HepG2 (cell line): ENCODE measurements around the gene CRHBP. TPM values are rescaled to one million over a fixed set of nuclear protein-coding genes. Genes with fewer than 3 reads are reported as not detected.

Experiments
- ATAC-seq: fragments of 200-7000 bp; cut with Tn5 transposase; 3 replicates; pipeline ENCODE4 v1.9.1; 2020; ENCODE audit warnings: mild to moderate bottlenecking, moderate library complexity
- BruUV-seq: library from RNA; stranded (reverse); fragments of 400-500 nt; replicated peaks from 2 replicates; lab custom pipeline; 2021; lab: Mats Ljungman, UMichigan
- CTCF ChIA-PET: fragments of 300-600 bp; formaldehyde crosslinking; extraction: SDS; loops from one replicate; lab custom pipeline; 2021; ENCODE audit warnings: low total read pairs, inconsistent platforms, low intra/inter-chr PET ratio; lab: Yijun Ruan, JAX
- POLR2A ChIA-PET: fragments of 350-600 bp; sonication (Branson Sonifier 250); formaldehyde crosslinking; loops from one replicate; lab custom pipeline; 2020; ENCODE audit warnings: antibody characterized with exemption, inconsistent platforms; lab: Yijun Ruan, JAX
- DNase-seq: peaks from one replicate; pipeline ENCODE4 v3.0.0-alpha.2; 2015; ENCODE audit warnings: low spot score
- FAIRE-seq: peaks from 3 replicates; lab custom pipeline; 2011; peaks lifted over from hg19 to GRCh38; lab: Jason Lieb, UNC
- H2AFZ ChIP-seq: one replicate; pipeline ENCODE4 v1.6.1; 2011; ENCODE audit warnings: low read length, inconsistent platforms
- H3K27ac ChIP-seq: fragments of 300-600 bp; 3 replicates; pipeline ENCODE4 v1.8.0; 2011; ENCODE audit warnings: mixed run types, mild to moderate bottlenecking, mixed read lengths, low read length, inconsistent platforms; ENCODE audit not compliant: insufficient read depth; ENCODE audit errors: extremely low read length
- H3K27me3 ChIP-seq, 2 experiments: fragments of 200-600 bp in 1 of 2; 2 replicates in 1 of 2; 3 replicates in 1 of 2; pipeline versions ENCODE4 v1.6.0 to v1.8.0; 2011; ENCODE audit warnings: low read length in 2 of 2, mild to moderate bottlenecking in 2 of 2, moderate library complexity in 2 of 2, inconsistent platforms in 1 of 2; ENCODE audit not compliant: insufficient read depth in 2 of 2, control insufficient read depth in 1 of 2
- H3K36me3 ChIP-seq, 2 experiments: fragments of 200-600 bp in 1 of 2; replicated peaks in 1 of 2; 2 replicates in 1 of 2; 3 replicates in 1 of 2; pipeline versions ENCODE4 v1.5.1 to v1.8.0; 2011; ENCODE audit warnings: low read length in 2 of 2, inconsistent platforms in 1 of 2; ENCODE audit not compliant: insufficient read depth in 2 of 2, control insufficient read depth in 1 of 2
- H3K4me1 ChIP-seq: 2 replicates; pipeline ENCODE4 v1.5.1; 2012; ENCODE audit warnings: low read length, inconsistent platforms; ENCODE audit not compliant: insufficient read depth
- H3K4me2 ChIP-seq: 2 replicates; pipeline ENCODE4 v1.6.0; 2011; ENCODE audit warnings: low read depth, low read length, inconsistent platforms
- H3K4me3 ChIP-seq, 3 experiments: fragments of 200-600 bp in 1 of 3; sonication (generic), shearing (Covaris generic) in 1 of 3; replicated peaks in 1 of 3; 2 replicates each; pipeline ENCODE4 v1.5.1; 2011 to 2016; ENCODE audit warnings: low read length in 3 of 3, inconsistent platforms in 2 of 3, low read depth in 2 of 3, mild to moderate bottlenecking in 2 of 3, control low read depth in 1 of 3, mixed read lengths in 1 of 3; ENCODE audit not compliant: insufficient read depth in 1 of 3
- H3K79me2 ChIP-seq: one replicate; pipeline ENCODE4 v1.6.1; 2011; ENCODE audit warnings: low read length, inconsistent platforms; ENCODE audit not compliant: insufficient read depth
- H3K9ac ChIP-seq: 2 replicates; pipeline ENCODE4 v1.6.0; 2011; ENCODE audit warnings: mild to moderate bottlenecking, low read depth, low read length, inconsistent platforms; ENCODE audit not compliant: insufficient read depth
- H3K9me3 ChIP-seq: 2 replicates; pipeline ENCODE4 v1.5.1; 2012; ENCODE audit warnings: mild to moderate bottlenecking, low read length
- H4K20me1 ChIP-seq: 2 replicates; pipeline ENCODE4 v1.6.0; 2011; ENCODE audit warnings: inconsistent platforms, mild to moderate bottlenecking, low read length, moderate library complexity; ENCODE audit not compliant: insufficient read depth
- ARNTL ChIP-seq: sonication (generic); formaldehyde crosslinking; IDR thresholded peaks from 2 replicates; pipeline ENCODE4 v1.4.0; 2020; ENCODE audit warnings: mild to moderate bottlenecking, missing genetic modification reagents
- EHMT2 ChIP-seq: fragments of 200-600 bp; sonication (generic); IDR thresholded peaks from 2 replicates; pipeline ENCODE4 v1.7.0; 2017; ENCODE audit warnings: antibody characterized with exemption, low read depth, low read length, borderline replicate concordance
- JUND ChIP-seq: sonication (generic); formaldehyde crosslinking; IDR thresholded peaks from 2 replicates; pipeline ENCODE4 v1.8.0; 2022; ENCODE audit warnings: mild to moderate bottlenecking, missing genetic modification reagents
- PRDM4 ChIP-seq: sonication (generic); formaldehyde crosslinking; IDR thresholded peaks from 2 replicates; pipeline ENCODE4 v1.9.0; 2021; ENCODE audit warnings: missing genetic modification reagents, borderline replicate concordance
- SRSF9 ChIP-seq: fragments of 200-400 bp; formaldehyde crosslinking; IDR thresholded peaks from 2 replicates; pipeline ENCODE4 v1.6.1; 2018; ENCODE audit warnings: borderline replicate concordance, mild to moderate bottlenecking, low read depth, low read length; ENCODE audit not compliant: insufficient read depth, poor library complexity, severe bottlenecking
- ZBTB34 ChIP-seq: sonication (generic); formaldehyde crosslinking; IDR thresholded peaks from 2 replicates; pipeline ENCODE4 v1.8.0; 2022; ENCODE audit warnings: mild to moderate bottlenecking, missing genetic modification reagents
- ZBTB38 ChIP-seq: sonication (generic); formaldehyde crosslinking; IDR thresholded peaks from 2 replicates; pipeline ENCODE4 v1.5.1; 2020; ENCODE audit warnings: mild to moderate bottlenecking, missing genetic modification reagents
- ZBTB8A ChIP-seq: sonication (generic); formaldehyde crosslinking; IDR thresholded peaks from 2 replicates; pipeline ENCODE4 v1.4.0; 2020; ENCODE audit warnings: mild to moderate bottlenecking, low read depth, missing genetic modification reagents, borderline replicate concordance
- ZNF563 ChIP-seq: sonication (generic); formaldehyde crosslinking; IDR thresholded peaks from 2 replicates; pipeline ENCODE4 v1.8.0; 2022; ENCODE audit warnings: mild to moderate bottlenecking, moderate library complexity, missing genetic modification reagents
- in situ Hi-C: cut with HindIII; loops from 2 replicates; pipeline ENCODE4 v1.10.0; 2017; ENCODE audit warnings: low pct_unique_long_range_greater_than_20kb; ENCODE audit not compliant: extremely low pct_ligation_motif_present
- intact Hi-C: fragments of 100-400 bp; cut with micrococcal nuclease; formaldehyde crosslinking; loops from one replicate; pipeline ENCODE4 v1.10.0; 2022; ENCODE audit not compliant: unreplicated experiment
- polyA plus RNA-seq, 8 experiments: library from polyadenylated mRNA; depleted of rRNA in 3 of 8; stranded (reverse) in 7 of 8; unstranded in 1 of 8; fragments of >200 nt; fragmentation: Illumina TruSeq in 4 of 8; extraction: Trizol in 4 of 8; gene quantifications; 2 replicates each; pipeline versions ENCODE4 v1.2.1 to v1.2.3, GENCODE V29; 2011 to 2016; ENCODE audit warnings: low read depth in 4 of 8, missing spikeins in 1 of 8, mixed read lengths in 1 of 8; ENCODE audit not compliant: insufficient read depth in 1 of 8
- total RNA-seq, 5 experiments: library from RNA; depleted of rRNA; stranded (reverse); fragments of >200 nt; fragmentation: Illumina TruSeq; extraction: Trizol; gene quantifications; 2 replicates each; pipeline ENCODE4 v1.2.3, GENCODE V29; 2016; ENCODE audit warnings: low read depth in 1 of 5
- TF ChIP-seq, protein P1 (sequence below), 2 experiments: sonication (generic) in 1 of 2; formaldehyde crosslinking in 1 of 2; IDR thresholded peaks; 2 replicates each; pipeline versions ENCODE4 v1.5.1 to v1.6.1; 2011 to 2020; ENCODE audit warnings: borderline replicate concordance in 1 of 2, low read depth in 1 of 2, low read length in 1 of 2, mild to moderate bottlenecking in 1 of 2, missing genetic modification reagents in 1 of 2, moderate library complexity in 1 of 2

CRHBP gene
- total and polyA plus RNA-seq, 2 of the 13 experiments (the other 11 are each of a cell fraction or from before 2014, with no cell fraction given) = not detected

- TF ChIP-seq, protein P1, sequence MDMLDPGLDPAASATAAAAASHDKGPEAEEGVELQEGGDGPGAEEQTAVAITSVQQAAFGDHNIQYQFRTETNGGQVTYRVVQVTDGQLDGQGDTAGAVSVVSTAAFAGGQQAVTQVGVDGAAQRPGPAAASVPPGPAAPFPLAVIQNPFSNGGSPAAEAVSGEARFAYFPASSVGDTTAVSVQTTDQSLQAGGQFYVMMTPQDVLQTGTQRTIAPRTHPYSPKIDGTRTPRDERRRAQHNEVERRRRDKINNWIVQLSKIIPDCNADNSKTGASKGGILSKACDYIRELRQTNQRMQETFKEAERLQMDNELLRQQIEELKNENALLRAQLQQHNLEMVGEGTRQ (IDR thresholded peaks at IDR 0.05; ENCODE audit: low read depth, low read length) = no peak
- TF ChIP-seq, protein P1 (CRISPR knock-in tag; IDR thresholded peaks at IDR 0.05; ENCODE audit: borderline replicate concordance) = no peak
- TF ChIP-seq JUND (CRISPR knock-in tag) = no peak
- no peak for TF ChIP-seq ARNTL (CRISPR knock-in tag)
Measured at GRCh38 chr5:76930083-76930482, 22.8 kb upstream of the CRHBP start (continued).

DNA sequence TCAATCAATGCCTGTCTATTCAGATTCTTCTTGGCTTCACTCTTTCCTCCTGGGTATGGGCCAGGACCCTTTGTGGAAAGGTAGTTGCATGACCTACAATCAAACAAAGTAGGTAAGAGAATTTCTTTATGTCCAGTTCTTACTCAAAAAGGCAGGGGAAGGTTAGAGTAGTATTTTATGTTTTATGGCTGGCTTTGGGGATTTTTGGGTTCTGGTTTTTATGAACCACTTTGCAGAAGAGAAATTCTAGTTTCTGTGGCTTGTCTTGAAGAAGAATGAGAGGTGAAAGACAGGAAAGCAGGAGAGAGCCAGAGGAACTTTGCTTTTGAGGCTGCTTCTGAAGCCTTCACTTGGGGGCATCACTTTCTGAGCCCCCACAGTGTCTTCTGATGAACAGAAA lies 14.7 kb upstream of the CRHBP start:
- no TSS peak for BruUV-seq
- DNase-seq = no peak
- no peaks in the 10 kb centered on the region for H3K79me2 ChIP-seq
- H3K27me3 ChIP-seq = peaks cover 0 to 2% of the 10 kb centered on the region in 2 experiments; a peak in 3 of 5 replicates
- intact Hi-C loops = no loop called here
- in situ Hi-C loops = no loop called here
- no peak overlapping the region for H3K4me2 ChIP-seq
- H3K9ac ChIP-seq = no peak overlapping the region
- CTCF ChIA-PET = no interaction called here
- H4K20me1 ChIP-seq = no peaks in the 10 kb centered on the region
- H2AFZ ChIP-seq = no peak overlapping the region
- no peaks in the 10 kb centered on the region for H3K4me1 ChIP-seq
- FAIRE-seq = no peak
- H3K27ac ChIP-seq = no peak overlapping the region
- POLR2A ChIA-PET = no interaction called here
- H3K4me3 ChIP-seq = no peak overlapping the region
- no peaks in the 10 kb centered on the region for H3K36me3 ChIP-seq
- H3K9me3 ChIP-seq = no peaks in the 10 kb centered on the region
- no peak for ATAC-seq
- TF ChIP-seq ZBTB8A (CRISPR knock-in tag) (no peak), PRDM4 (CRISPR knock-in tag) (no peak), ZBTB38 (CRISPR knock-in tag) (no peak), ZBTB34 (CRISPR knock-in tag) (no peak), EHMT2 (no peak), SRSF9 (no peak), ZNF563 (CRISPR knock-in tag) (no peak)
